Testis (tissue), 3 donors: ENCODE measurements around the gene STX5. TPM values are rescaled to one million over a fixed set of nuclear protein-coding genes. Genes with fewer than 3 reads are reported as not detected.

ENCODE experiments used
- DNase-seq: peaks from one replicate; pipeline ENCODE4 v3.0.0-alpha.2; 2019
- H3K27ac ChIP-seq, 2 donors: fragments of 200-600 bp; sonication (generic); one replicate each; pipeline ENCODE4 v1.5.1; 2019
- H3K27me3 ChIP-seq: fragments of 200-600 bp; sonication (generic); one replicate; pipeline ENCODE4 v1.5.1; 2019
- H3K36me3 ChIP-seq: fragments of 200-600 bp; sonication (generic); one replicate; pipeline ENCODE4 v1.5.1; 2017; ENCODE audit warnings: low read depth; ENCODE audit errors: missing control alignments
- H3K4me1 ChIP-seq: fragments of 200-600 bp; sonication (generic); one replicate; pipeline ENCODE4 v1.5.1; 2019
- H3K4me3 ChIP-seq, 2 donors: fragments of 200-600 bp; sonication (generic); one replicate each; pipeline ENCODE4 v1.5.1; 2017 to 2019
- H3K9me3 ChIP-seq: fragments of 200-600 bp; sonication (generic); one replicate; pipeline ENCODE4 v1.5.1; 2017
- CTCF ChIP-seq, 3 experiments: fragments of 450-650 bp in 2 of 3; fragments of 200-600 bp in 1 of 3; sonication (generic) in 1 of 3; IDR thresholded peaks; one replicate each; pipeline ENCODE4 v1.5.1; 2016 to 2019; ENCODE audit warnings: antibody characterized with exemption in 3 of 3, mild to moderate bottlenecking in 2 of 3, moderate library complexity in 1 of 3
- POLR2A ChIP-seq: fragments of 450-650 bp; IDR thresholded peaks from one replicate; pipeline ENCODE4 v1.6.1; 2017; ENCODE audit warnings: antibody characterized with exemption, mild to moderate bottlenecking, moderate library complexity
- WGBS, 2 donors: methylation state at CpG; one replicate each; pipeline ENCODE4 v1.1.5; 2018; 5-methylcytosine and 5-hydroxymethylcytosine counted together
- intact Hi-C: fragments of 100-400 bp; cut with DNase I; formaldehyde crosslinking; loops from one replicate; pipeline ENCODE4 v1.15.1; 2023; ENCODE audit warnings: low total_unique reads
- polyA plus RNA-seq: library from polyadenylated mRNA; stranded (reverse); fragments of 350-450 nt; fragmentation: Illumina TruSeq; extraction: RNeasy Lipid Tissue Mini Kit (QIAGEN cat#74804); gene quantifications from one replicate; pipeline ENCODE4 v1.2.3, GENCODE V29; 2014; ENCODE audit warnings: low read depth, low replicate concordance; ENCODE audit not compliant: insufficient read depth
- total RNA-seq, 2 donors: library from RNA; depleted of rRNA; stranded (reverse); fragments of >200 nt; gene quantifications; one replicate each; pipeline ENCODE4 v1.2.3, GENCODE V29; 2016

The STX5 gene
- total and polyA plus RNA-seq, 3 donors from 2014 or later = 42.2 to 55.0 (median 49.1) TPM

GRCh38 chr11:62855571-62856332 is 23.9 kb upstream of the STX5 start:
- peak overlapping the region; percentile 75 to 83 for H3K27ac ChIP-seq
- no peaks in the 10 kb centered on the region for H3K36me3 ChIP-seq
- TF ChIP-seq CTCF (IDR thresholded peaks at IDR 0.05) (peak in 1 of 3 experiments; percentile 26), POLR2A (peak; percentile 63)
- no peaks in the 10 kb centered on the region for H3K9me3 ChIP-seq
- intact Hi-C loops = loop anchor here (10.0 kb wide), 1 partner anchor 71 kb away; the partner anchor contains the start of gene TMEM179B
- H3K4me3 ChIP-seq = peak overlapping the region; percentile 77 to 89
- WGBS, 2 donors = 0 to 2% methylated on average over 44 to 54 of the region's 54 CpGs
- no peaks in the 10 kb centered on the region for H3K27me3 ChIP-seq
- DNase-seq = peak; percentile 95
- H3K4me1 ChIP-seq = peaks cover 31% of the 10 kb centered on the region

GRCh38 chr11:62854825-62855570 is 23.1 kb upstream of the STX5 start:
- peak overlapping the region; percentile 75 to 83 for H3K27ac ChIP-seq
- no peaks in the 10 kb centered on the region for H3K27me3 ChIP-seq
- peaks cover 25% of the 10 kb centered on the region for H3K4me1 ChIP-seq
- no peak for TF ChIP-seq POLR2A
- no peak for TF ChIP-seq CTCF (IDR thresholded peaks at IDR 0.05)
- H3K9me3 ChIP-seq = no peaks in the 10 kb centered on the region
- H3K4me3 ChIP-seq = peak overlapping the region; percentile 77 to 89
- 1 to 4% methylated on average over 15 of the region's 15 CpGs for WGBS, 2 donors
- no peak for DNase-seq
- H3K36me3 ChIP-seq = no peaks in the 10 kb centered on the region
- intact Hi-C loops = loop anchor here (10.0 kb wide), 1 partner anchor 70 kb away; the partner anchor contains the start of gene TMEM179B

- Histone ChIP-seq H3K9me3 (no peaks in the 10 kb centered on the region), H3K36me3 (no peaks in the 10 kb centered on the region), H3K27me3 (no peaks in the 10 kb centered on the region), H3K27ac (peak overlapping the region in 1 of 2 donors; percentile 83), H3K4me1 (peaks cover 25% of the 10 kb centered on the region), H3K4me3 (peak overlapping the region; percentile 77 to 89)
- 12 to 18% methylated on average over 8 of the region's 8 CpGs for WGBS, 2 donors
- intact Hi-C loops = loop anchor here (10.0 kb wide), 1 partner anchor 69 kb away; the partner anchor contains the start of gene TMEM179B
- no peak for TF ChIP-seq POLR2A
- no peak for TF ChIP-seq CTCF (IDR thresholded peaks at IDR 0.05)
- DNase-seq = no peak
These were observed 22.4 kb upstream of the STX5 start for GRCh38 chr11:62854013-62854824.

- H3K9me3 ChIP-seq = no peaks in the 10 kb centered on the region
- no peak for DNase-seq
- H3K27me3 ChIP-seq = no peaks in the 10 kb centered on the region
- no peak overlapping the region for H3K27ac ChIP-seq
- intact Hi-C loops = loop anchor here (10.0 kb wide), 1 partner anchor 69 kb away; the partner anchor contains the start of gene TMEM179B
- H3K4me1 ChIP-seq = peaks cover 25% of the 10 kb centered on the region
- no peak for TF ChIP-seq POLR2A
- no peak for TF ChIP-seq CTCF (IDR thresholded peaks at IDR 0.05)
- H3K4me3 ChIP-seq = no peak overlapping the region
- 71 to 74% methylated on average over 7 of the region's 7 CpGs for WGBS, 2 donors
- H3K36me3 ChIP-seq = no peaks in the 10 kb centered on the region
These were observed 21.6 kb upstream of the STX5 start for GRCh38 chr11:62853279-62853965.
